HUES6 (cell line): Measurements from ENCODE around the gene PTPRC.

Source experiments
- H3K27ac ChIP-seq: 2 replicates; pipeline ENCODE4 v1.7.0; 2013; ENCODE audit warnings: low read depth, mild to moderate bottlenecking, low read length, inconsistent platforms
- H3K27me3 ChIP-seq: 2 replicates; pipeline ENCODE4 v1.6.1; 2013; ENCODE audit warnings: low read length; ENCODE audit not compliant: control insufficient read depth, insufficient read depth
- H3K36me3 ChIP-seq: 2 replicates; pipeline ENCODE4 v1.6.1; 2013; ENCODE audit warnings: low read length; ENCODE audit not compliant: control insufficient read depth, insufficient read depth
- H3K4me1 ChIP-seq: 2 replicates; pipeline ENCODE4 v1.6.1; 2013; ENCODE audit warnings: low read length; ENCODE audit not compliant: control insufficient read depth, insufficient read depth
- H3K4me3 ChIP-seq: 2 replicates; pipeline ENCODE4 v1.5.1; 2013; ENCODE audit warnings: low read depth, low read length
- H3K9ac ChIP-seq: one replicate; pipeline ENCODE4 v1.6.1; 2013; ENCODE audit warnings: mild to moderate bottlenecking, low read length
- H3K9me3 ChIP-seq: 2 replicates; pipeline ENCODE4 v1.6.1; 2013; ENCODE audit warnings: low read depth, low read length; ENCODE audit not compliant: control insufficient read depth, insufficient read depth

PTPRC gene

GRCh38 chr1:198734323-198735008 is 95.6 kb downstream of the PTPRC start:
- H3K9me3 ChIP-seq: no peaks in the 10 kb centered on the region
- H3K4me1 ChIP-seq: no peaks in the 10 kb centered on the region
- H3K36me3 ChIP-seq: no peaks in the 10 kb centered on the region
- no peak overlapping the region for H3K4me3 ChIP-seq
- no peak overlapping the region for H3K27ac ChIP-seq
- no peak overlapping the region for H3K9ac ChIP-seq
- no peaks in the 10 kb centered on the region for H3K27me3 ChIP-seq

- no peak overlapping the region for H3K27ac ChIP-seq
- H3K36me3 ChIP-seq: no peaks in the 10 kb centered on the region
- H3K27me3 ChIP-seq: no peaks in the 10 kb centered on the region
Observed at GRCh38 chr1:198741744-198742143, 102.9 kb downstream of the PTPRC start.

GRCh38 chr1:198747127-198747526 is 108.3 kb downstream of the PTPRC start:
- no peak overlapping the region for H3K9ac ChIP-seq
- no peaks in the 10 kb centered on the region for H3K36me3 ChIP-seq
- H3K4me1 ChIP-seq: no peaks in the 10 kb centered on the region; the same call in 1 of the 2 replicates
- no peaks in the 10 kb centered on the region for H3K27me3 ChIP-seq
- H3K4me3 ChIP-seq: no peak overlapping the region
- no peaks in the 10 kb centered on the region for H3K9me3 ChIP-seq
- no peak overlapping the region for H3K27ac ChIP-seq

More at GRCh38 chr1:198741744-198742143, 102.9 kb downstream of the PTPRC start:
- no peaks in the 10 kb centered on the region for H3K9me3 ChIP-seq
- H3K4me3 ChIP-seq: no peak overlapping the region
- no peaks in the 10 kb centered on the region; the same call in 1 of the 2 replicates for H3K4me1 ChIP-seq
- H3K9ac ChIP-seq: no peak overlapping the region

GRCh38 chr1:198749279-198749678 is 110.4 kb downstream of the PTPRC start:
- Histone ChIP-seq H3K4me1 (no peaks in the 10 kb centered on the region), H3K36me3 (no peaks in the 10 kb centered on the region), H3K4me3 (no peak overlapping the region), H3K9me3 (no peaks in the 10 kb centered on the region), H3K27me3 (no peaks in the 10 kb centered on the region), H3K27ac (no peak overlapping the region), H3K9ac (no peak overlapping the region)

GRCh38 chr1:198750081-198750480 is 111.2 kb downstream of the PTPRC start:
- Histone ChIP-seq H3K4me1 (no peaks in the 10 kb centered on the region), H3K27ac (no peak overlapping the region), H3K4me3 (no peak overlapping the region), H3K9ac (no peak overlapping the region), H3K27me3 (no peaks in the 10 kb centered on the region), H3K36me3 (no peaks in the 10 kb centered on the region), H3K9me3 (no peaks in the 10 kb centered on the region)

- Histone ChIP-seq H3K27me3 (no peaks in the 10 kb centered on the region), H3K9me3 (no peaks in the 10 kb centered on the region), H3K9ac (no peak overlapping the region), H3K4me1 (no peaks in the 10 kb centered on the region), H3K27ac (no peak overlapping the region), H3K4me3 (no peak overlapping the region), H3K36me3 (no peaks in the 10 kb centered on the region)
Observed at GRCh38 chr1:198751741-198752140, 112.9 kb downstream of the PTPRC start.

- Histone ChIP-seq H3K27me3 (no peaks in the 10 kb centered on the region), H3K4me1 (no peaks in the 10 kb centered on the region), H3K36me3 (no peaks in the 10 kb centered on the region), H3K27ac (no peak overlapping the region), H3K9ac (no peak overlapping the region), H3K4me3 (no peak overlapping the region), H3K9me3 (no peaks in the 10 kb centered on the region)
Observed at GRCh38 chr1:198754670-198755069, 115.8 kb downstream of the PTPRC start.

- Histone ChIP-seq H3K9me3 (no peaks in the 10 kb centered on the region), H3K27me3 (no peaks in the 10 kb centered on the region), H3K4me1 (no peaks in the 10 kb centered on the region), H3K27ac (no peak overlapping the region), H3K36me3 (no peaks in the 10 kb centered on the region), H3K9ac (no peak overlapping the region), H3K4me3 (no peak overlapping the region)
Observed at GRCh38 chr1:198755715-198756114, 116.9 kb downstream of the PTPRC start.

- H3K9me3 ChIP-seq: no peaks in the 10 kb centered on the region
- no peaks in the 10 kb centered on the region for H3K36me3 ChIP-seq
- H3K4me3 ChIP-seq: no peak overlapping the region
- no peak overlapping the region for H3K9ac ChIP-seq
- no peaks in the 10 kb centered on the region for H3K27me3 ChIP-seq
- no peak overlapping the region for H3K27ac ChIP-seq
- no peaks in the 10 kb centered on the region for H3K4me1 ChIP-seq
Observed at GRCh38 chr1:198756470-198756869, 117.6 kb downstream of the PTPRC start.

- Histone ChIP-seq H3K9me3 (no peaks in the 10 kb centered on the region), H3K4me3 (no peak overlapping the region), H3K27me3 (no peaks in the 10 kb centered on the region), H3K36me3 (no peaks in the 10 kb centered on the region), H3K4me1 (no peaks in the 10 kb centered on the region), H3K9ac (no peak overlapping the region), H3K27ac (no peak overlapping the region)
Observed at GRCh38 chr1:198761859-198762616, 123.2 kb downstream of the PTPRC start.

GRCh38 chr1:198763298-198763714 is 124.5 kb downstream of the PTPRC start:
- H3K9ac ChIP-seq: no peak overlapping the region

More at GRCh38 chr1:198763298-198763714, 124.5 kb downstream of the PTPRC start:
- H3K36me3 ChIP-seq: no peaks in the 10 kb centered on the region
- no peak overlapping the region for H3K4me3 ChIP-seq
- no peaks in the 10 kb centered on the region for H3K9me3 ChIP-seq
- no peaks in the 10 kb centered on the region for H3K27me3 ChIP-seq
- no peak overlapping the region for H3K27ac ChIP-seq
- H3K4me1 ChIP-seq: no peaks in the 10 kb centered on the region
